ENCODE data around the gene NOX5. TPM values are rescaled to one million over a fixed set of nuclear protein-coding genes. Genes with fewer than 3 reads are reported as not detected.

NOX5 gene
- total and polyA plus RNA-seq, 10 of the 15 experiments (the other 5 are each of a cell fraction or from before 2014, with no cell fraction given), result not detected

DNA sequence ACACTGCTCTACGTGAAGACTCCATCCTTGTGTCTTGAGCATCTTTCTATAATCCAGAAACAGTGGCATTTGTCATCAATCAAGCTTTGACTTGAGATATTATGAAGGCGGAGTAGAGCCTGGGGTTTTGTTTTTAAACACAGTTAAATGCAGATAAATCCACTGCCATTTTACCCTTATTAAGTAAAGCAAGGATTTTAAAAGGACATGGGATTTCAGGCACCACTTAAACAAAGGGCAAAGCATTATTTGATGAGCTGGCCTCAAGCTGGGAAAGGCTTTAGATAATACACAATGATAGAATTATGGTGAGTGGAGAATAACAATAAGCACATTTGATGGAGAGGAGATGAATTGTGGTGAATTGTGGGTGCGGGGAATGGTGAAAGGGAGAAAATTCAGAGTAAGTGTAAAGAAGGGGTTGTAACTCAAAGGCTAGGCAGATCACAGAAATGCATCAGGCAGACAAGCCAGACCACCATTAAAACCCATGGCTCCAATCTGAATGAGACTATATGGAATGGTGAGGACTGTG lies 91.0 kb downstream of the NOX5 start:
- CTCF ChIA-PET, result interaction anchor here (1.2 kb wide), 2 partner anchors 20 to 357 kb away, joined by 3 read pairs; no protein-coding TSS in a partner anchor
- POLR2A ChIA-PET, result no interaction called here
- FAIRE-seq, result no peak
- intact Hi-C loops (cut with micrococcal nuclease; ENCODE audit: unreplicated experiment) (loop anchor here (2.0 kb wide), 1 partner anchor 55 kb away; the partner anchor contains the start of gene GLCE), in situ Hi-C loops (cut with MboI) (no loop called here)
- Histone ChIP-seq H4K20me1 (ENCODE audit: control insufficient read depth, insufficient read depth) (no peaks in the 10 kb centered on the region), H3K4me3 (no peak overlapping the region), H3K27ac (ENCODE audit: control insufficient read depth, insufficient read depth) (no peak overlapping the region), H3K9me3 (replicated peaks; ENCODE audit: control insufficient read depth, insufficient read depth, low read length) (no peaks in the 10 kb centered on the region), H3K4me2 (ENCODE audit: control insufficient read depth, insufficient read depth) (no peak overlapping the region), H3K4me1 (ENCODE audit: control insufficient read depth, insufficient read depth, low read length) (peaks cover 3% of the 10 kb centered on the region; the same call in 1 of the 2 replicates), H2AFZ (ENCODE audit: control insufficient read depth, low read depth, low read length) (no peak overlapping the region), H3K9ac (ENCODE audit: control insufficient read depth, insufficient read depth, low read length) (no peak overlapping the region), H3K36me3 (ENCODE audit: control insufficient read depth in 2 of 2, insufficient read depth in 2 of 2, low read length in 1 of 2) (no peaks in the 10 kb centered on the region), H3K27me3 (replicated peaks in 1 of 2; ENCODE audit: control insufficient read depth in 2 of 2, insufficient read depth in 2 of 2, low read length in 1 of 2) (no peaks in the 10 kb centered on the region), H3K79me2 (ENCODE audit: control insufficient read depth, insufficient read depth, low read length) (no peaks in the 10 kb centered on the region)
- RAD21 ChIA-PET (ENCODE audit: unreplicated experiment), result interaction anchor here (1.0 to 1.5 kb wide), 3 partner anchors 15 to 20 kb away, joined by 3 to 4 read pairs (median 3); no protein-coding TSS in a partner anchor
- WGBS (ENCODE audit: insufficient coverage, insufficient replicate concordance, low lambda C conversion rate, missing lambda C conversion rate), result 39% methylated on average over 3 of the region's 3 CpGs
- no peak for TF ChIP-seq ZZZ3 (IDR thresholded peaks at IDR 0.05; ENCODE audit: control insufficient read depth, insufficient read length, low read depth)
- TF ChIP-seq SP1 (IDR thresholded peaks at IDR 0.05; ENCODE audit: low read depth, low read length), result no peak
- no peak for TF ChIP-seq EP300 (IDR thresholded peaks at IDR 0.05; ENCODE audit: borderline replicate concordance in 1 of 2, control insufficient read depth in 1 of 2, low read depth in 2 of 2, low read length in 2 of 2)
- no peak for TF ChIP-seq TAF1 (IDR thresholded peaks at IDR 0.05; ENCODE audit: borderline replicate concordance, low read depth, low read length)
- no peak for TF ChIP-seq MTA3 (IDR thresholded peaks at IDR 0.05; ENCODE audit: borderline replicate concordance, low read length)
- TF ChIP-seq SUPT20H (IDR thresholded peaks at IDR 0.05; ENCODE audit: borderline replicate concordance, control insufficient read depth, low read depth, low read length), result no peak
- no peak for TF ChIP-seq TCF12 (IDR thresholded peaks at IDR 0.05; ENCODE audit: low read depth, low read length)
- no TSS peak for BruUV-seq (replicated peaks)
- no peak for ATAC-seq
- SMC1A ChIA-PET (ENCODE audit: uncharacterized antibody, unreplicated experiment), result interaction anchor here (1.0 to 1.4 kb wide), 4 partner anchors 9 to 120 kb away, joined by 3 read pairs; no protein-coding TSS in a partner anchor
- no peak for DNase-seq (ENCODE audit: low read depth, low spot score)
